Activated naive CD8-positive, alpha-beta T cell treated with anti-CD3 and anti-CD28 coated beads, Interleukin-2, amount 10 ng/mL, durations not matched to agents 7 days and 5 days (primary cell): ENCODE results near the gene VAMP1. TPM values are rescaled to one million over a fixed set of nuclear protein-coding genes. Genes with fewer than 3 reads are reported as not detected.
"Not testable (repeated sequence)": the region's sequence is repeated elsewhere in the genome, so short reads cannot be mapped to it uniquely, and the experiment has no call there.

Source experiments
- ATAC-seq: fragments of 150-1000 bp; cut with Tn5 transposase; one replicate; pipeline ENCODE4 v1.10.0; 2021; ENCODE audit warnings: low read depth, moderate library complexity
- POLR2A ChIA-PET: fragments of 350-600 bp; sonication (Branson Sonifier 250); formaldehyde crosslinking; loops from one replicate; lab custom pipeline; 2021; ENCODE audit warnings: antibody characterized with exemption; lab: Charles Lee
- DNase-seq: peaks from one replicate; pipeline ENCODE4 v3.0.0; 2021
- H3K27ac Mint-ChIP-seq: one replicate; pipeline ENCODE4 v1.8.0; 2022; ENCODE audit warnings: mild to moderate bottlenecking, mixed read lengths
- H3K27me3 Mint-ChIP-seq: one replicate; pipeline ENCODE4 v1.8.0; 2022; ENCODE audit warnings: mild to moderate bottlenecking, moderate library complexity, mixed read lengths
- H3K36me3 Mint-ChIP-seq: one replicate; pipeline ENCODE4 v1.8.0; 2021; ENCODE audit warnings: mild to moderate bottlenecking, mixed read lengths
- H3K4me1 Mint-ChIP-seq: one replicate; pipeline ENCODE4 v1.8.0; 2021; ENCODE audit warnings: mixed read lengths
- H3K4me3 Mint-ChIP-seq: one replicate; pipeline ENCODE4 v1.8.0; 2022; ENCODE audit warnings: mild to moderate bottlenecking, moderate library complexity, mixed read lengths
- H3K9me3 Mint-ChIP-seq: one replicate; pipeline ENCODE4 v1.8.0; 2021; ENCODE audit warnings: mixed read lengths
- total RNA-seq, 2 experiments: library from RNA; stranded (reverse); gene quantifications; one replicate each; pipeline ENCODE4 v1.2.3, GENCODE V29; 2021

VAMP1 gene
- total RNA-seq, 2 experiments from 2014 or later: 65.5 to 72.1 TPM

DNA sequence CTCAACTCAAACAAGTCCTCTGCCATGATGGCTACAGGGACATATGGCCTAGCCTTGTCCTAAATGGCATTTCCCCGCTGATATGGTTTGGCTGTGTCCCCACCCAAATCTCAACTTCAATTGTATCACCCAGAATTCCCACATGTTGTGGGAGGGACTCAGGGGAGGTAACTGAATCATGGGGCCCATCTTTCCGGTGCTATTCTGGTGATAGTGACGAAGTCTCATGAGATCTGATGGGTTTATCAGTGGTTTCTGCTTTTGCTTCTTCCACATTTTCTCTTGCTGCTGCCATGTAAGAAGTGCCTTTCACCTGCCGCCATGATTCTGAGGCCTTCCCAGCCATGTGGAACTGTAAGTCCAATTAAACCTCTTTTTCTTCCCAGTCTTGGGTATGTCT lies 3.7 kb downstream of the VAMP1 start:
- DNase-seq, H3K27me3 Mint-ChIP-seq, H3K9me3 Mint-ChIP-seq, ATAC-seq: not testable (repeated sequence)
- peaks cover 36% of the 10 kb centered on the region for H3K36me3 Mint-ChIP-seq
- H3K27ac Mint-ChIP-seq: peak overlapping the region; percentile 65
- peaks cover 75% of the 10 kb centered on the region for H3K4me1 Mint-ChIP-seq
- POLR2A ChIA-PET: interaction anchor here (1.4 to 11.1 kb wide), 7 partner anchors 15 to 134 kb away, joined by 3 to 177 read pairs (median 12); partner anchors contain the start of genes CD27, GAPDH and TAPBPL
- peak overlapping the region; percentile 20 for H3K4me3 Mint-ChIP-seq

DNA sequence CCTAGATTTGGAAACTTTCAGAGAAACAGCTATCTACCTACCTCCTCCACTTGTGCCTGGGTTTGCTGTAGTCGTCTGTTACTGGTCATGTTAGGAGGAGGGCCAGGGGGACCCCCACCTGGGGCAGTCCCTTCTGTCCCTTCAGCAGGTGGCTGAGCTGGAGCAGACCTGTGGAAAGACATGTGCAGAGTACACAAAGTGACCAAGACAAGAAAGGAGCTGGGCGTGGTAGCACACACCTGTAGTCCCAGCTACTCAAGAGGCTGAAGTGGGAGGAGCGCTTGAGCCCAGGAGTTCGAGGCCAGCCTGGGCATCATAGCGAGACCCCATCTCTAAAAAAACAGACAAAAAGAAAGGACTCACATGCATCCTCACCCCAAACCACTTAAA lies 4.3 kb downstream of the VAMP1 start:
- peak overlapping the region; percentile 65 for H3K27ac Mint-ChIP-seq
- POLR2A ChIA-PET: interaction anchor here (0.8 to 11.1 kb wide), 11 partner anchors 14 to 133 kb away, joined by 3 to 177 read pairs (median 8); partner anchors contain the start of genes CD27, GAPDH, MRPL51 and NOP2
- DNase-seq (no peak), ATAC-seq (no peak)
- H3K4me3 Mint-ChIP-seq: no peak overlapping the region
- H3K4me1 Mint-ChIP-seq: peaks cover 77% of the 10 kb centered on the region
- no peaks in the 10 kb centered on the region for H3K9me3 Mint-ChIP-seq
- H3K36me3 Mint-ChIP-seq: peaks cover 40% of the 10 kb centered on the region
- no peaks in the 10 kb centered on the region for H3K27me3 Mint-ChIP-seq

DNA sequence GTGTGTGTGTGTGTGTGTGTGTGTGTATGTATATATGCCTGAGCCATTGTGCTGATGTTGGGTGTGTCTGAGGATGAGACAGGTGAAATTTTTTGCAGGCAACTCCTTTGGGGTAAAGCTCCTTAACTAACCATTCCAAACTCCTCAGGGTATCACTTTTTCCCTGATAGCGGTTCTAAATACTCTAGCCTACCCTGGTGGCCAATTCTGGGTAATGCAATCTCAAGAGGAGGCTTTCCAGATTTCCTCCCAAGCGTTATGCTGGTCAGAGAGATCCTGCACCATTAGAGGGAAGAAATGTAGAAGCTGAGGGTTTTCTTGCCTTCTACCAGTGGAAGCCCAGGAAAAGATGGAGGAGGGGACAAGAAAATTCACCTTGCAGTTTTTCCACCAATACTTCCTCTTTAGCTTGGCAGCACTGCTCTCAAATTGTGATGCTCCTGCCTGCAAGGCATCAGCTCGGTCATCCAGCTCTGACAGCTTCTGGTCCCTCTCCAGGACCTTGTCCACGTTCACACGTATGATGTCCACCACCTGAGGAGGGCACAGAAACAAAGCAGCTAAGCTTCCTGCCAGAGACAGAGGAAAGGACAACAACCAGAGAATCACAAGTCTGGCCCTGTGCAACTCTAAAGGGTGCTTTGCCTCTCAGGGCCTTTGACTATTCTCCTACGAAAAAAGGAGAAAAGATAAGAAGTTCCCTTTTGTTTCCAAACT lies 4.9 kb downstream of the VAMP1 start:
- POLR2A ChIA-PET: interaction anchor here (0.6 to 11.1 kb wide), 16 partner anchors 14 to 133 kb away, joined by 3 to 177 read pairs (median 6); partner anchors contain the start of genes CD27, GAPDH, MRPL51 and NOP2
- peaks cover 46% of the 10 kb centered on the region for H3K36me3 Mint-ChIP-seq
- DNase-seq (no peak), ATAC-seq (no peak)
- no peaks in the 10 kb centered on the region for H3K27me3 Mint-ChIP-seq
- H3K9me3 Mint-ChIP-seq: no peaks in the 10 kb centered on the region
- peak overlapping the region; percentile 60 for H3K27ac Mint-ChIP-seq
- H3K4me1 Mint-ChIP-seq: peaks cover 80% of the 10 kb centered on the region
- peak overlapping the region; percentile 39 for H3K4me3 Mint-ChIP-seq

DNA sequence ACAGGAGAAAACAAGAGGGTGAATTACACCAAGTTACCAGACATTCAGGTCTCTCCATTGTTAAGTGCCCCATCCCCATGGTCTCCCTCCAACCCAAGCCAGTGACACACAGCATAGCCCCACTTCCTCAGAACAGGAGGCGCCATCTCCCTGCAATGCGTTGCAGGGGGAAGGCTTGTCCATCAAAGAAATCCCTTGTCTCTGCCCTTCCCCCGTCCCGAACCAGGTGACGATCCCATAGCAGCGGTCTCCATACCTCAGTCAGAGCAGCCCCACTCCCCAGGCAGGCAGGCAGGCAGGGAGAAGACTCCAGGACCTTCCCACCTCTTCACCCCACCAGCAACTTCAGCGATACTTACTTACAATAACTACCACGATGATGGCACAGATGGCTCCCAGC lies 5.9 kb downstream of the VAMP1 start:
- peaks cover 80% of the 10 kb centered on the region for H3K4me1 Mint-ChIP-seq
- POLR2A ChIA-PET: interaction anchor here (1.1 to 11.1 kb wide), 12 partner anchors 13 to 128 kb away, joined by 3 to 177 read pairs (median 16); partner anchors contain the start of genes CD27, GAPDH, MRPL51 and NOP2
- ATAC-seq: no peak
- no peaks in the 10 kb centered on the region for H3K27me3 Mint-ChIP-seq
- H3K27ac Mint-ChIP-seq: peak overlapping the region; percentile 99
- H3K4me3 Mint-ChIP-seq: peak overlapping the region; percentile 81
- H3K36me3 Mint-ChIP-seq: peaks cover 51% of the 10 kb centered on the region
- no peak for DNase-seq
- no peaks in the 10 kb centered on the region for H3K9me3 Mint-ChIP-seq

DNA sequence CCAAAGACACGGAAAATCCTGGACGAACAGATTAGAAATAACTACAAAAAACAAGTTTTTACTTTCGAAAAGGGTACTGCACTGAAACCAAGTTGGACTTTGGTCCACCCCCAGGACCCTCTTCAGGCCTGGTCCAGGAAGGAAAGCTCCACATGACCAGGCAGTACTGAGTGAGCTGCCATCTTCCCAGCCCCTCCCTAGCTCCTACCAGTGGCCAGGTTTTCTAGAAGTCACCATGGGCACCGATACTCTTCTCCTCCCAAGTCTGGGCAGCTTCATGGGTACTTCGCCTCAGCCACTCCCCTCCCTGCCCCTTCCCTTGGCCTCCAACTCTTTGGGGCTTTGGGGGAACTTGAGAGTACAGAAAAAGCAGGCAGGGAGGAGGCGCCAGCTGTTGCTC lies 6.6 kb downstream of the VAMP1 start:
- peaks cover 57% of the 10 kb centered on the region for H3K36me3 Mint-ChIP-seq
- no peaks in the 10 kb centered on the region for H3K9me3 Mint-ChIP-seq
- peak overlapping the region; percentile 81 for H3K4me3 Mint-ChIP-seq
- H3K27ac Mint-ChIP-seq: peak overlapping the region; percentile 99
- peaks cover 80% of the 10 kb centered on the region for H3K4me1 Mint-ChIP-seq
- H3K27me3 Mint-ChIP-seq: no peaks in the 10 kb centered on the region
- POLR2A ChIA-PET: interaction anchor here (0.6 to 11.1 kb wide), 13 partner anchors 13 to 409 kb away, joined by 3 to 177 read pairs (median 10); partner anchors contain the start of genes CD27, GAPDH, MRPL51 and SPSB2
- DNase-seq (no peak), ATAC-seq (no peak)

DNA sequence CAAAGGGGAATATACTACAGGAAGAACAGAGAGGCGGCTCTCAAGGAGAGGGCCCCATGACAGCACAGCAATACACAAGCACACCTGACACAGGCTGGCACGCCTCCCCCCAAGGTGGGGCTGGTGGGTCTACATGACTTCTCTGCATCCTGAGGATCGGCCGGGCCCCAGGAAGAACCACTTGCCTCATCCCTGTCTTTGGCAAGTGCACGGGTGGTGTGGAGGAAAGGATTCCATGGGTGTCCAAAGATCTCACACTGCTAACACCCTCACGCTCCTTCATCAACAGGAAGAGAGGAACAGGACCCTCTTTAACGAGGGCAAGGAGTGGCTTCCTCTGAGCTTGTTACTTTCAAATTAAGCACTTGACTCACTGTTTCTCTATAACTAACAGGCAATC lies 7.3 kb downstream of the VAMP1 start:
- Mint-ChIP-seq H3K4me3 (peak overlapping the region; percentile 81), H3K9me3 (no peaks in the 10 kb centered on the region), H3K27me3 (no peaks in the 10 kb centered on the region), H3K27ac (peak overlapping the region; percentile 99), H3K36me3 (peaks cover 63% of the 10 kb centered on the region), H3K4me1 (peaks cover 79% of the 10 kb centered on the region)
- POLR2A ChIA-PET: interaction anchor here (0.6 to 11.1 kb wide), 13 partner anchors 12 to 410 kb away, joined by 3 to 177 read pairs (median 10); partner anchors contain the start of genes CD27, GAPDH, MRPL51 and SPSB2
- DNase-seq (no peak), ATAC-seq (peak; percentile 6)

DNA sequence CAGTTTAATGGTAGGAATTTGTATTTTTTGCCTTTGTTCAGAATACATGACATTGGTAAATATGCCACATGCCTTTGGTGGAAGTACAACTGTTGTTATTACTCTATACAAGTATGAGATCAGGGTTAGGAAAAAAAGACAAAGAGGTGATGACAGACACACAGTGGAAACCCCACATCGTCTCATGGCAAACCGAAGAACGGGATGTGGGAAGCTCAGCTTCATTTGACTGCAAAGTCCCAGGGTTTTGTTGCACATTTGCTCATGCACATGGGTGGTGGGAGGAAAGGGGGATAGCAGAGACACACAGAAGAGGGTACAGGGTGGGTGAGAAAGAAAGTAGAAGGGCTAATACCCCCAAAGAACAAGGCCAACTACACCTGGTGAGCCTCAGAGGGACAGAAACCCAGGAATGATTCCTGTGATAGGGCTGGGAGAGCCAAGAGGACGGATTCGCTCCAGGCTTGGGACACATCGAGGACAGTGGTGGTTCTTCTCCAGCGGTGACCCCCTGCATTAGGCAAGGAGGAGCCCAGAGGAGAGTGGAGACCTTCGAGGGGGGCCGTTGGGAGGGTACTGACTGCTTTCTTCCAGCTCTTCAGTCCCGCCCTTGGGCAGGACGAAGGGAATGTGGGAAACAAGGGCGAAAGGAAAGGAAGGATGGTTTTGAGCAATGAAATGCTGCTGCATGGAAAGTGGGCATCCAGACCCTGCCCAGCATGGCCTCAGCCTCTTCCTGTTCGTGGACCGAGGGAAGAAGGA lies 8.1 kb downstream of the VAMP1 start:
- POLR2A ChIA-PET: interaction anchor here (0.6 to 11.1 kb wide), 18 partner anchors 8 to 389 kb away, joined by 3 to 177 read pairs (median 8); partner anchors contain the start of genes CD27, GAPDH, MRPL51 and TAPBPL
- Mint-ChIP-seq H3K36me3 (peaks cover 69% of the 10 kb centered on the region), H3K4me3 (peak overlapping the region; percentile 81), H3K27ac (peak overlapping the region; percentile 99), H3K9me3 (no peaks in the 10 kb centered on the region), H3K4me1 (peaks cover 75% of the 10 kb centered on the region), H3K27me3 (no peaks in the 10 kb centered on the region)
- ATAC-seq (peak; percentile 38), DNase-seq (no peak)

DNA sequence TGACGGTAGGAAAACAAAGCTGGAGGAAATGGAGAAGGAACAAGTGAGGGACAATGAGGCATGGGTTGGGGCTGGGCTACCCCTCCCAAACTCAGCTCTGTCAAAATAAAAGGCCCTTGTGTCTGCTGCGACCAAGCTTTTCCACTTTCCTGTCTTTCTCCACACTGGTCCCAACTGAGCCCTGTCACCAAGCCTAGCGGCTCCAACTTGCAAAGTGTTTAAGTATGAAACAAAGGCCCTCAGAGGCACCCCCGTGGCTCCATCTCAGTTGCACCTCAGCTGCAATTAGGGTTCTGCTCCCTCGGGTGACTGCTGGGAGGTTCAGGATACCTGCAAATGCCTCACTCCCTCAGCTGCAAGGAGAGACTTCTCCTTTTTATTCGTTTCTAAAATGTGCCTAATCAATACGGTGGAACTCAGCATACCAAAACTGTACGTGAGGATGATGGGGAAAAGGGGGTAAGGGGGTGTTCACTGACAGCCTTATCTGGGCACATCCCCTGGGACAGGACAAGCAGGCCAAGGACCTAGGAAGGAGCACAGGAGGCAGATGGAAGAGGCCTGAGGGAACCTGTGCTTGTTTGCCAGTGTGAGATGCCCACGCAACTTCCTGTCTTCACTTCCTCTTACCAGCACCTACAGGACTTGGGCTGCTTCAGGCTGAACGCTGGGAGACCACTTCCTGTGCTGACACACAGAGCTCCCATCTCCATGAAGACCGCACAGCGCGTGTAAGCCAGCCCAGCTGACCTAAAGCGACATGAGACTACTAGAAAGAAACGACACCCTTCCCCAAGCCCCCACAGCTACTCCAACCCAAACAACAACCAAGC lies 8.9 kb downstream of the VAMP1 start:
- DNase-seq: peak; percentile 78
- POLR2A ChIA-PET: interaction anchor here (0.6 to 11.1 kb wide), 22 partner anchors 9 to 390 kb away, joined by 3 to 177 read pairs (median 7); partner anchors contain the start of genes CD27, GAPDH, MRPL51 and TAPBPL
- Mint-ChIP-seq H3K4me3 (peak overlapping the region; percentile 81), H3K4me1 (peaks cover 74% of the 10 kb centered on the region), H3K36me3 (peaks cover 68% of the 10 kb centered on the region), H3K9me3 (no peaks in the 10 kb centered on the region), H3K27me3 (no peaks in the 10 kb centered on the region), H3K27ac (peak overlapping the region; percentile 99)
- ATAC-seq: peak; percentile 84

DNA sequence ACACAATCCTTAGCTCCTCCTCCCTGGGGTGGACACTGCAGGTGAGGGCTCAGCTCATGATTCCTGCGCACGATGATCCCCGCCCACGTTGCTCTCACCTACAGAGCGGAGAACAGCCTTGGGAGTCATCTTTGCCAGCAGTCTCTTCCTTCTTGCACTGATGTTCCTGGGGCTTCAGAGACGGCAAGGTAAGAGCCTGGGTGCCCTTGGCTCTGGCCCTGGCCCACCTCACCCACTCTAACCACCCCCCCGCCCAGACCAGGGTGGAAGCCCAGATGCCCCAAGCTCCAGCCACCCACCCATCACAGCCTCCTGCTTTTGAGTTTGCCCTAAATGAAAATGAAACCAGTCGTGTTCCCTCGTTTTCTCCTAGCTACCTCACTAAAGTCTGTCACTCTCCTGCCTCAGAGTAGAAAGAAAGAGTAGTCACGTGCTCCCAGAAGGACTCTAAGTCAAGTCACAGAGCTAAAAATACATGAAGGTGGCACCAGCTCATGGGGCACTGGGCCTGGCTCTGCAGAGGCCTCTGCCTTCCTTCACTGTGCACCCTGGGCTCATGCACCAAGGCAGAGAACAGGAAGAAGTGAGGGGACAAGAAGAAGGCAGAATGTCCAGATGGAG lies 9.6 kb downstream of the VAMP1 start:
- Mint-ChIP-seq H3K4me3 (peak overlapping the region; percentile 81), H3K4me1 (peaks cover 73% of the 10 kb centered on the region), H3K27ac (peak overlapping the region; percentile 99), H3K9me3 (no peaks in the 10 kb centered on the region), H3K36me3 (peaks cover 71% of the 10 kb centered on the region), H3K27me3 (no peaks in the 10 kb centered on the region)
- DNase-seq (no peak), ATAC-seq (peak; percentile 23)
- POLR2A ChIA-PET: interaction anchor here (0.6 to 11.1 kb wide), 18 partner anchors 10 to 391 kb away, joined by 3 to 177 read pairs (median 7); partner anchors contain the start of genes CD27, GAPDH, MRPL51 and TAPBPL

DNA sequence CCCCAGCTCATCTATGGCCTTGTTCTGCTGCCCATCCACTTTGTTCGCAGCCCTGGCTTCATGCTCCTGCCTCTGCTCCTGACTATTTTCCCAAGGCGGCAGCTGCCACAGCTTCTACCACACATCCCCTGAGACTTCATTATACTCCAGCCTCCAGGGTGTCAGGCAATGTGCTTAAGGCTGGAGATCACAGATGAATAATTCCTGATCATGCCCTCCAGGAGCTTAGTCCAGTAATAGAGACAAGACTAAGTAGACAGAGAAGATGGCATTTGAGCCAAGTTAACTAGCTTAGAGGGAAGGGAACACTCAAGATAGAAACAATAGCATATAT lies 11.5 kb downstream of the VAMP1 start:
- H3K27ac Mint-ChIP-seq: peak overlapping the region; percentile 71
- no peaks in the 10 kb centered on the region for H3K27me3 Mint-ChIP-seq
- no peak for ATAC-seq
- H3K4me1 Mint-ChIP-seq: peaks cover 63% of the 10 kb centered on the region
- no peaks in the 10 kb centered on the region for H3K9me3 Mint-ChIP-seq
- no peak for DNase-seq
- POLR2A ChIA-PET: interaction anchor here (0.7 to 11.1 kb wide), 7 partner anchors 8 to 124 kb away, joined by 3 to 177 read pairs (median 15); partner anchors contain the start of genes CD27, GAPDH, TAPBPL and VAMP1
- peak overlapping the region; percentile 15 for H3K4me3 Mint-ChIP-seq
- peaks cover 60% of the 10 kb centered on the region for H3K36me3 Mint-ChIP-seq

DNA sequence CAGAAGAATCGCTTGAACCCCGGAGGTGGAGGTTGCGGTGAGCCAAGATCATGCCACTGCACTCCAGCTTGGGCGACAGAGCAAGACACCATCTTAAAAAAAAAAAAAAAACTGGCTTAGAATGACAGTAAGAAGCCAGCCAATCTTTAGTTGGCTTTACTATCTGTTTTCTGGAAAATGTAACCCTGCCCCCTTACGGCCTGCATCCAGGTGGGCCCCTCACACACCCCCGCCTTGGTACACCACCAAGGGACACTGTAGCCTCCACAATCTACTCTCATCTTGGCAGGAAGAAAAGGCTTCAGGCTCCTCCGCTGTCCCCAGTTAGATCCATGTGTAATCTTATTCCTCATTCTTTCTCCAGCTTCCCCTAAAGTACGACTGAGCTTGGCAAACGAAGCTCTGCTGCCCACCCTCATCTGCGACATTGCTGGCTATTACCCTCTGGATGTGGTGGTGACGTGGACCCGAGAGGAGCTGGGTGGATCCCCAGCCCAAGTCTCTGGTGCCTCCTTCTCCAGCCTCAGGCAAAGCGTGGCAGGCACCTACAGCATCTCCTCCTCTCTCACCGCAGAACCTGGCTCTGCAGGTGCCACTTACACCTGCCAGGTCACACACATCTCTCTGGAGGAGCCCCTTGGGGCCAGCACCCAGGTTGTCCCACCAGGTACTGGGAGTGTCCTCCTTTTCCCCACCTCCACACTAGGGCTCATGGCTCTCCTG lies 12.0 kb downstream of the VAMP1 start:
- Mint-ChIP-seq H3K9me3 (no peaks in the 10 kb centered on the region), H3K36me3 (peaks cover 62% of the 10 kb centered on the region), H3K4me1 (peaks cover 60% of the 10 kb centered on the region), H3K27me3 (no peaks in the 10 kb centered on the region), H3K27ac (peak overlapping the region; percentile 71), H3K4me3 (no peak overlapping the region)
- ATAC-seq (no peak), DNase-seq (no peak)
- POLR2A ChIA-PET: interaction anchor here (0.6 to 11.1 kb wide), 9 partner anchors 7 to 225 kb away, joined by 3 to 177 read pairs (median 7); partner anchors contain the start of genes CD27, GAPDH, TAPBPL and VAMP1
